Endothelial cell of umbilical vein (primary cell): Measurements from ENCODE around the gene ZDHHC5. TPM values are rescaled to one million over a fixed set of nuclear protein-coding genes. Genes with fewer than 3 reads are reported as not detected.

ENCODE experiments used
- BruUV-seq: library from RNA; stranded (reverse); fragments of 400-500 nt; replicated peaks from 2 replicates; lab custom pipeline; 2021; lab: Mats Ljungman, UMichigan
- CTCF ChIA-PET: fragments of 300-600, 350-600 bp; sonication (Branson Sonifier 250); formaldehyde crosslinking; loops from one replicate; lab custom pipeline; 2021; ENCODE audit warnings: antibody characterized with exemption, inconsistent platforms; lab: Charles Lee
- POLR2A ChIA-PET: fragments of 300-600, 350-600 bp; sonication (Branson Sonifier 250); formaldehyde crosslinking; loops from one replicate; lab custom pipeline; 2021; ENCODE audit warnings: antibody characterized with exemption, inconsistent platforms; lab: Charles Lee
- DNase-seq: peaks from one replicate; pipeline ENCODE4 v3.0.0-alpha.2; 2011; ENCODE audit warnings: low read depth, low spot score
- FAIRE-seq: peaks from 2 replicates; lab custom pipeline; 2011; peaks lifted over from hg19 to GRCh38; lab: Jason Lieb, UNC
- H2AFZ ChIP-seq: 2 replicates; pipeline ENCODE4 v1.6.0; 2012; ENCODE audit warnings: low read depth, low read length, control low read depth, inconsistent platforms
- H3K27ac ChIP-seq: 2 replicates; pipeline ENCODE4 v1.5.1; 2011; ENCODE audit warnings: low read depth, mild to moderate bottlenecking, control low read depth, low read length, moderate library complexity; ENCODE audit not compliant: insufficient read depth
- H3K27me3 ChIP-seq, 2 experiments: 2 replicates each; pipeline versions ENCODE4 v1.6.0 to v1.6.1; 2011; ENCODE audit warnings: low read length in 2 of 2, mixed read lengths in 1 of 2; ENCODE audit not compliant: control insufficient read depth in 2 of 2, insufficient read depth in 2 of 2
- H3K36me3 ChIP-seq, 2 experiments: 2 replicates in 1 of 2; 3 replicates in 1 of 2; pipeline ENCODE4 v1.5.1; 2011; ENCODE audit warnings: low read length in 2 of 2, mild to moderate bottlenecking in 1 of 2, moderate library complexity in 1 of 2; ENCODE audit not compliant: control insufficient read depth in 2 of 2, insufficient read depth in 2 of 2; ENCODE audit errors: extremely low read depth in 1 of 2
- H3K4me1 ChIP-seq: 3 replicates; pipeline ENCODE4 v1.5.1; 2011; ENCODE audit warnings: mild to moderate bottlenecking, low read length; ENCODE audit not compliant: control insufficient read depth, insufficient read depth; ENCODE audit errors: extremely low read depth
- H3K4me2 ChIP-seq: 2 replicates; pipeline ENCODE4 v1.6.1; 2011; ENCODE audit warnings: low read length, control low read depth, mixed read lengths; ENCODE audit not compliant: insufficient read depth
- H3K4me3 ChIP-seq, 3 experiments: fragments of 200-600 bp in 1 of 3; sonication (generic), shearing (Covaris generic) in 1 of 3; replicated peaks in 1 of 3; 2 replicates each; pipeline ENCODE4 v1.5.1; 2011 to 2016; ENCODE audit warnings: control low read depth in 3 of 3, low read length in 3 of 3, mild to moderate bottlenecking in 2 of 3, inconsistent platforms in 1 of 3, low read depth in 1 of 3, moderate library complexity in 1 of 3; ENCODE audit not compliant: insufficient read depth in 1 of 3
- H3K79me2 ChIP-seq: 2 replicates; pipeline ENCODE4 v1.6.0; 2012; ENCODE audit warnings: low read length, inconsistent platforms; ENCODE audit not compliant: control insufficient read depth, insufficient read depth
- H3K9ac ChIP-seq: replicated peaks from 2 replicates; pipeline ENCODE3; 2011; ENCODE audit warnings: low read length, control low read depth; ENCODE audit not compliant: insufficient read depth; ENCODE audit errors: extremely low read depth
- H3K9me1 ChIP-seq: replicated peaks from 3 replicates; pipeline ENCODE4 v1.6.0; 2011; ENCODE audit warnings: mild to moderate bottlenecking, low read length; ENCODE audit not compliant: control insufficient read depth, insufficient read depth; ENCODE audit errors: extremely low read depth
- H3K9me3 ChIP-seq: replicated peaks from 2 replicates; pipeline ENCODE4 v1.5.1; 2012; ENCODE audit warnings: low read length, inconsistent platforms; ENCODE audit not compliant: control insufficient read depth, insufficient read depth
- H4K20me1 ChIP-seq: replicated peaks from 2 replicates; pipeline ENCODE3; 2011; ENCODE audit warnings: mild to moderate bottlenecking, low read length; ENCODE audit not compliant: control insufficient read depth, insufficient read depth; ENCODE audit errors: extremely low read depth
- MYC ChIP-seq: IDR thresholded peaks from one replicate; pipeline ENCODE4 v1.6.1; 2011; ENCODE audit warnings: mild to moderate bottlenecking, low read depth, low read length
- POLR2A ChIP-seq: IDR thresholded peaks from 2 replicates; pipeline ENCODE4 v1.6.1; 2012; ENCODE audit warnings: low read depth, mild to moderate bottlenecking, control low read depth, low read length
- POLR2AphosphoS5 ChIP-seq: IDR thresholded peaks from 2 replicates; pipeline ENCODE4 v1.6.1; 2012; ENCODE audit warnings: low read depth, mild to moderate bottlenecking, control low read depth, low read length, moderate library complexity; ENCODE audit not compliant: insufficient read depth
- dilution Hi-C: fragments of 300-500 bp; cut with MboI; formaldehyde crosslinking; loops from one replicate; pipeline ENCODE4 v1.15.0; 2019; ENCODE audit warnings: low sequenced_read_pairs; ENCODE audit not compliant: extremely low pct_ligation_motif_present
- intact Hi-C: fragments of 100-400 bp; cut with micrococcal nuclease; formaldehyde crosslinking; loops from one replicate; pipeline ENCODE4 v1.10.0; 2022
- polyA plus RNA-seq, 4 experiments: library from polyadenylated mRNA; depleted of rRNA in 3 of 4; stranded (reverse) in 3 of 4; unstranded in 1 of 4; fragments of >200 nt; gene quantifications; 2 replicates each; pipeline versions ENCODE4 v1.2.1 to v1.2.3, GENCODE V29; 2011 to 2012; ENCODE audit warnings: missing spikeins in 1 of 4
- total RNA-seq: library from RNA; stranded (reverse); gene quantifications from 2 replicates; pipeline ENCODE4 v1.2.3, GENCODE V29; 2021
- TF ChIP-seq, protein P1 (sequence below), 2 donors: IDR thresholded peaks; 1 replicate in 1 of 2; 2 replicates in 1 of 2; pipeline ENCODE4 v1.5.1; 2011; ENCODE audit warnings: low read length in 2 of 2, mild to moderate bottlenecking in 2 of 2, moderate library complexity in 2 of 2, control low read depth in 1 of 2, inconsistent platforms in 1 of 2, low read depth in 1 of 2; ENCODE audit not compliant: insufficient read depth in 1 of 2; ENCODE audit errors: extremely low read depth in 1 of 2
- TF ChIP-seq, protein P2 (sequence below): IDR thresholded peaks from 2 replicates; pipeline ENCODE4 v1.6.1; 2011; ENCODE audit not compliant: insufficient read depth, insufficient read length

The ZDHHC5 gene
- total and polyA plus RNA-seq, 2 donors (not counting 3 experiments of a cell fraction or from before 2014, with no cell fraction given) = 52.9 to 67.4 TPM

DNA sequence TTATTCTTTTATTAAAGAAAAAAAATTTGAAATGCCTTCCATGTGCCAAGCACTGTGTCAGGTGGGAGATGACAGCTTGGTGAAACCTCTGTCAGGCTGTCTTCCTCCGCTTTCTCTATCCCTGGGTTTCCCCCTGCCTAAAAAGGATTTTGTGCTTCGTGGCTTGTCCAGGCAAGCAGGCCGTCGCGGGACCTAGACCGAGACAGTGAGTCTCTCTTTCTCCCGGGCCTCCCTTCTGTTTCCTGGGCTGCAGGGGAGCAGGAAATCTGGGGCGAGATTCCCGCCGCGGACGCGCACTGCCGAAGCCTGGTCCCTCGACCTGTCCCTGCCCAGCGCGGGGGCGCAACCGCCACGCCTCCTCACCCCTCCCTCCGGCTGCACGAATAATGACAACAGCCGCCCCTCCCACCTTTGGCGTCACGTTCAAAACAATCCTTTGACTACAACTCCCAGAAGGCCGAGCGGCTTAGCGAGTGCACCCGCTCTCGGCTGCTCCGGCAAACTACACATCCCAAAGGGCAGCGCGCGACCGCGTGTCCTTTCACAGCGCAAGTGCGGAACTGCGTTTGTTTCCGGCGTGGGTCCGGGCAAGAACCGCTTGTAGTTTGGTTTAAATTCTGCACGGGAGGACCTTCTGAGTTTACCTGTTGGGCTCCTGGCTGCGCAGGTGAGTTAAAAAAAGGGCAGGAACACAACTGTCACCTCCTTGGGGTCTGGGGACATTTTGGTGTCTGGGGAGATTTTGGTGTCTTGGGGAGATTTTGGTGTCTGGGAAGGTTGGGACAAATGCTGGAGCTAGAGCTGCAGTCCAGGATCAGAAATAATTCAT, 10.5 kb upstream of the ZDHHC5 start, which contains the start of gene CLP1:
Gene CLP1 (plus strand): TSS at position 569 of the 829 bp plus-strand sequence. CDS start 1,715 bp downstream, outside the sequence.
- intact Hi-C loops = loop anchor here (1.0 kb wide), 3 partner anchors 10 to 127 kb away; partner anchors contain the start of gene TIMM10
- peak within 1 kb of the TSS; percentile 75 for H3K27ac ChIP-seq
- POLR2A ChIA-PET = no interaction called here

More for the DNA sequence above, 10.5 kb upstream of the ZDHHC5 start, which contains the start of gene CLP1:
- Histone ChIP-seq H2AFZ (peak within 1 kb of the TSS; percentile 77), H3K27me3 (no peaks in the 10 kb centered on the region), H3K79me2 (peaks cover 22% of the 10 kb centered on the region), H3K9me1 (no peaks in the 10 kb centered on the region), H4K20me1 (no peaks in the 10 kb centered on the region), H3K4me3 (peak within 1 kb of the TSS; percentile 59 to 98 (median 90)), H3K4me2 (peak within 1 kb of the TSS; percentile 95), H3K36me3 (peaks cover 14% of the 10 kb centered on the region in 2 experiments), H3K9ac (peak within 1 kb of the TSS; percentile 92), H3K9me3 (no peaks in the 10 kb centered on the region), H3K4me1 (peaks cover 4% of the 10 kb centered on the region)
- no TSS peak for BruUV-seq
- DNase-seq (peak; percentile 99), FAIRE-seq (peak; percentile 98)
- TF ChIP-seq, protein P1, sequence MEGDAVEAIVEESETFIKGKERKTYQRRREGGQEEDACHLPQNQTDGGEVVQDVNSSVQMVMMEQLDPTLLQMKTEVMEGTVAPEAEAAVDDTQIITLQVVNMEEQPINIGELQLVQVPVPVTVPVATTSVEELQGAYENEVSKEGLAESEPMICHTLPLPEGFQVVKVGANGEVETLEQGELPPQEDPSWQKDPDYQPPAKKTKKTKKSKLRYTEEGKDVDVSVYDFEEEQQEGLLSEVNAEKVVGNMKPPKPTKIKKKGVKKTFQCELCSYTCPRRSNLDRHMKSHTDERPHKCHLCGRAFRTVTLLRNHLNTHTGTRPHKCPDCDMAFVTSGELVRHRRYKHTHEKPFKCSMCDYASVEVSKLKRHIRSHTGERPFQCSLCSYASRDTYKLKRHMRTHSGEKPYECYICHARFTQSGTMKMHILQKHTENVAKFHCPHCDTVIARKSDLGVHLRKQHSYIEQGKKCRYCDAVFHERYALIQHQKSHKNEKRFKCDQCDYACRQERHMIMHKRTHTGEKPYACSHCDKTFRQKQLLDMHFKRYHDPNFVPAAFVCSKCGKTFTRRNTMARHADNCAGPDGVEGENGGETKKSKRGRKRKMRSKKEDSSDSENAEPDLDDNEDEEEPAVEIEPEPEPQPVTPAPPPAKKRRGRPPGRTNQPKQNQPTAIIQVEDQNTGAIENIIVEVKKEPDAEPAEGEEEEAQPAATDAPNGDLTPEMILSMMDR (IDR thresholded peaks at IDR 0.05; ENCODE audit: extremely low read depth in 1 of 2, insufficient read depth in 1 of 2, low read depth in 1 of 2, low read length in 2 of 2) = no peak
- peak; percentile 70 for TF ChIP-seq POLR2A
- TF ChIP-seq POLR2AphosphoS5 = peak; percentile 76
- TF ChIP-seq, protein P2, sequence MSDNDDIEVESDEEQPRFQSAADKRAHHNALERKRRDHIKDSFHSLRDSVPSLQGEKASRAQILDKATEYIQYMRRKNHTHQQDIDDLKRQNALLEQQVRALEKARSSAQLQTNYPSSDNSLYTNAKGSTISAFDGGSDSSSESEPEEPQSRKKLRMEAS = peak; percentile 70
- peak; percentile 94 for TF ChIP-seq MYC
- dilution Hi-C loops = no loop called here
- CTCF ChIA-PET = interaction anchor here (1.0 to 5.8 kb wide), 2 partner anchors 9 to 13 kb away, joined by 3 to 26 read pairs; no protein-coding TSS in a partner anchor
